HCT116 (cell line): ENCODE results near the gene WFDC1. TPM values are rescaled to one million over a fixed set of nuclear protein-coding genes. Genes with fewer than 3 reads are reported as not detected.

Experiments
- ATAC-seq: fragments of 200-7000 bp; cut with Tn5 transposase; 2 replicates; pipeline ENCODE4 v1.9.1; 2020; ENCODE audit warnings: mild to moderate bottlenecking, moderate library complexity
- BruUV-seq: library from RNA; stranded (reverse); fragments of 400-500 nt; replicated peaks from 2 replicates; lab custom pipeline; 2021; lab: Mats Ljungman, UMichigan
- CTCF ChIA-PET: fragments of 300-600 bp; sonication (Branson Sonifier 250); formaldehyde crosslinking; loops from one replicate; lab custom pipeline; 2021; ENCODE audit warnings: antibody characterized with exemption; lab: Charles Lee
- POLR2A ChIA-PET: fragments of 300-600, 350-600 bp; sonication (Branson Sonifier 250); formaldehyde crosslinking; loops from one replicate; lab custom pipeline; 2021; ENCODE audit warnings: antibody characterized with exemption; lab: Charles Lee
- RAD21 ChIA-PET, 2 experiments: fragments of 300-600 bp; sonication (Branson Sonifier 250); formaldehyde crosslinking; loops; one replicate each; lab custom pipeline; 2023; ENCODE audit warnings: low total read pairs in 2 of 2; ENCODE audit not compliant: uncharacterized antibody in 2 of 2, unreplicated experiment in 2 of 2, low non-redundant PET in 1 of 2; lab: Charles Lee
- DNase-seq: peaks from one replicate; pipeline ENCODE4 v3.0.0-alpha.2; 2010; ENCODE audit warnings: low read depth, low spot score
- H2AFZ ChIP-seq: fragments of 200-600 bp; shearing (Covaris generic), sonication (generic); 2 replicates; pipeline ENCODE4 v1.6.1; 2017; ENCODE audit warnings: low read depth, mixed run types, mixed read lengths, antibody characterized with exemption, low read length; ENCODE audit not compliant: poor library complexity, severe bottlenecking
- H3K27ac ChIP-seq: 2 replicates; pipeline ENCODE4 v1.5.1; 2012; ENCODE audit warnings: low read depth, low read length
- H3K27me3 ChIP-seq: fragments of 200-600 bp; sonication (generic); 2 replicates; pipeline ENCODE4 v1.6.1; 2016; ENCODE audit warnings: mixed run types, low read length, mixed read lengths; ENCODE audit not compliant: insufficient read depth
- H3K36me3 ChIP-seq, 2 experiments: fragments of 200-500 bp in 1 of 2; fragments of 200-600 bp in 1 of 2; sonication (Bioruptor generic) in 1 of 2; sonication (generic) in 1 of 2; 2 replicates each; pipeline versions ENCODE4 v1.5.1 to v1.6.1; 2014 to 2016; ENCODE audit warnings: low read length in 2 of 2, inconsistent platforms in 1 of 2, mixed read lengths in 1 of 2, mixed run types in 1 of 2; ENCODE audit not compliant: insufficient read depth in 2 of 2, control insufficient read depth in 1 of 2
- H3K4me1 ChIP-seq, 2 experiments: fragments of 200-600 bp in 1 of 2; sonication (generic) in 1 of 2; 2 replicates each; pipeline versions ENCODE4 v1.5.1 to v1.6.1; 2012 to 2017; ENCODE audit warnings: low read length in 2 of 2, inconsistent platforms in 1 of 2, mild to moderate bottlenecking in 1 of 2, mixed read lengths in 1 of 2, mixed run types in 1 of 2, moderate library complexity in 1 of 2; ENCODE audit not compliant: insufficient read depth in 2 of 2, control insufficient read depth in 1 of 2
- H3K4me2 ChIP-seq: fragments of 200-600 bp; sonication (generic); 2 replicates; pipeline ENCODE4 v1.6.1; 2017; ENCODE audit warnings: mixed run types, low read length, mixed read lengths
- H3K4me3 ChIP-seq, 2 experiments: fragments of 200-600 bp in 1 of 2; sonication (generic) in 1 of 2; replicated peaks in 1 of 2; 2 replicates each; pipeline ENCODE4 v1.5.1; 2011 to 2016; ENCODE audit warnings: low read length in 2 of 2, control low read depth in 1 of 2, low read depth in 1 of 2, mild to moderate bottlenecking in 1 of 2, mixed read lengths in 1 of 2, mixed run types in 1 of 2
- H3K79me2 ChIP-seq: fragments of 200-600 bp; sonication (generic); 2 replicates; pipeline ENCODE4 v1.6.1; 2017; ENCODE audit warnings: mild to moderate bottlenecking, mixed run types, low read length, moderate library complexity, mixed read lengths; ENCODE audit not compliant: insufficient read depth
- H3K9ac ChIP-seq: fragments of 200-600 bp; sonication (generic); 2 replicates; pipeline ENCODE4 v1.6.1; 2016; ENCODE audit warnings: low read length, mixed read lengths
- H3K9me2 ChIP-seq: fragments of 200-600 bp; sonication (generic), shearing (Covaris generic); 2 replicates; pipeline ENCODE4 v1.6.1; 2017; ENCODE audit warnings: mixed run types, mild to moderate bottlenecking, moderate library complexity; ENCODE audit not compliant: insufficient read depth
- H3K9me3 ChIP-seq, 2 experiments: fragments of 200-500 bp in 1 of 2; fragments of 200-600 bp in 1 of 2; sonication (Bioruptor generic) in 1 of 2; sonication (generic) in 1 of 2; 2 replicates each; pipeline ENCODE4 v1.6.1; 2014 to 2017; ENCODE audit warnings: low read length in 2 of 2, mixed read lengths in 2 of 2, inconsistent platforms in 1 of 2, low read depth in 1 of 2, mild to moderate bottlenecking in 1 of 2, mixed run types in 1 of 2, moderate library complexity in 1 of 2; ENCODE audit not compliant: control insufficient read depth in 1 of 2, insufficient read depth in 1 of 2
- H4K20me1 ChIP-seq: fragments of 200-600 bp; sonication (generic), shearing (Covaris generic); 2 replicates; pipeline ENCODE4 v1.6.1; 2017; ENCODE audit warnings: mixed run types, mild to moderate bottlenecking, moderate library complexity; ENCODE audit not compliant: insufficient read depth
- CBX3 ChIP-seq: IDR thresholded peaks from 2 replicates; pipeline ENCODE4 v1.6.1; 2012; ENCODE audit warnings: low read depth
- CEBPB ChIP-seq: IDR thresholded peaks from 2 replicates; pipeline ENCODE4 v1.6.1; 2012; ENCODE audit warnings: low read depth
- EGR1 ChIP-seq: IDR thresholded peaks from 2 replicates; pipeline ENCODE4 v1.6.1; 2012; ENCODE audit warnings: low read depth
- EZH2 ChIP-seq: fragments of 200-600 bp; sonication (generic); IDR thresholded peaks from 2 replicates; pipeline ENCODE4 v1.6.1; 2017; ENCODE audit warnings: antibody characterized with exemption, mixed run types
- EZH2phosphoT487 ChIP-seq: fragments of 200-600 bp; IDR thresholded peaks from 2 replicates; pipeline ENCODE4 v1.6.1; 2018; ENCODE audit warnings: antibody characterized with exemption, borderline replicate concordance
- FOSL1 ChIP-seq: IDR thresholded peaks from 2 replicates; pipeline ENCODE4 v1.6.1; 2012; ENCODE audit warnings: low read depth
- JUND ChIP-seq: IDR thresholded peaks from 2 replicates; pipeline ENCODE4 v1.6.1; 2012
- POLR2A ChIP-seq: IDR thresholded peaks from 2 replicates; pipeline ENCODE4 v1.7.0; 2011; ENCODE audit warnings: borderline replicate concordance; ENCODE audit not compliant: insufficient read depth, insufficient read length; ENCODE audit errors: extremely low read depth
- POLR2AphosphoS5 ChIP-seq: IDR thresholded peaks from 2 replicates; pipeline ENCODE4 v1.6.1; 2011; ENCODE audit warnings: mild to moderate bottlenecking, low read depth, low read length, moderate library complexity
- RAD21 ChIP-seq: IDR thresholded peaks from 2 replicates; pipeline ENCODE4 v1.6.1; 2012; ENCODE audit warnings: low read depth, mild to moderate bottlenecking
- SP1 ChIP-seq: IDR thresholded peaks from 2 replicates; pipeline ENCODE4 v1.6.1; 2012; ENCODE audit warnings: low read depth
- SRF ChIP-seq: IDR thresholded peaks from 2 replicates; pipeline ENCODE4 v1.6.1; 2012; ENCODE audit warnings: low read depth
- ZFX ChIP-seq: fragments of 450-650 bp; IDR thresholded peaks from 2 replicates; pipeline ENCODE4 v1.6.1; 2017
- ZNF274 ChIP-seq: fragments of 200-500 bp; sonication (Bioruptor generic); IDR thresholded peaks from 2 replicates; pipeline ENCODE4 v1.6.1; 2014; ENCODE audit warnings: mild to moderate bottlenecking, low read depth, low read length, inconsistent platforms
- intact Hi-C: fragments of 100-400 bp; cut with micrococcal nuclease; formaldehyde crosslinking; loops from 2 replicates; pipeline ENCODE4 v1.10.0; 2022
- total RNA-seq: library from RNA; stranded (reverse); gene quantifications from one replicate; pipeline ENCODE4 v1.2.1, GENCODE V29; 2021; ENCODE audit not compliant: unreplicated experiment
- TF ChIP-seq, protein P1 (sequence below): IDR thresholded peaks from 2 replicates; pipeline ENCODE4 v1.6.1; 2012
- TF ChIP-seq, protein P2 (sequence below): IDR thresholded peaks from 2 replicates; pipeline ENCODE4 v1.6.1; 2012
- TF ChIP-seq, protein P3 (sequence below), 3 experiments: fragments of 200-600 bp in 1 of 3; sonication (generic) in 1 of 3; IDR thresholded peaks in 2 of 3; conservative IDR thresholded peaks in 1 of 3; 2 replicates each; pipeline ENCODE4 v1.5.1; 2012 to 2017; ENCODE audit warnings: low read depth in 2 of 3, low read length in 2 of 3, antibody characterized with exemption in 1 of 3, borderline replicate concordance in 1 of 3, control low read depth in 1 of 3, mild to moderate bottlenecking in 1 of 3, mixed read lengths in 1 of 3, mixed run types in 1 of 3, moderate library complexity in 1 of 3; ENCODE audit not compliant: insufficient read depth in 1 of 3
- TF ChIP-seq, protein P4 (sequence below): IDR thresholded peaks from 2 replicates; pipeline ENCODE4 v1.6.1; 2012; ENCODE audit warnings: low read depth

Gene WFDC1
- total RNA-seq, 1 experiment from 2014 or later: 0.42 TPM

DNA sequence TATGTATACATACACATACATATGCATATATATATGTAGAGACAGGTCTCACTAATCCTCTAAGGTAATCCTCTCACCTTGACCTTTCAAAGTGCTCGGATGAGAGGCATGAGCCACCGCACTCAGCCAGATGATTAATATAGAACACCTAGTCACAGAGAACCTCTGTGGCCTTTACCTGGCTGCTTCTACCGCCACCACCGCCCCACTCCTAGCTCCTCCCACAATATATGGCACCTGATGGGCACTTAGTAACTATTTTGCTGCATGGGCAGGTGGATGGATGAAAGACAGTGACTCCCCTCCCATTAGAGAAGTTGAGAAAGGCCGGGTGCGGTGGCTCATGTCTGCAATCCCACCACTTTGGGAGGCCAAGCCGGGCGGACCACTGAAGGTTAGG lies 57.0 kb downstream of the WFDC1 start:
- intact Hi-C loops: no loop called here
- no peaks in the 10 kb centered on the region for H3K9me2 ChIP-seq
- DNase-seq (no peak), ATAC-seq (no peak)
- POLR2A ChIA-PET: no interaction called here
- H3K4me2 ChIP-seq: no peak overlapping the region
- CTCF ChIA-PET: no interaction called here
- no peak overlapping the region for H2AFZ ChIP-seq
- H3K27me3 ChIP-seq: no peaks in the 10 kb centered on the region
- H3K9me3 ChIP-seq: no peaks in the 10 kb centered on the region
- TF ChIP-seq EZH2phosphoT487: no peak
- TF ChIP-seq SRF: no peak
- TF ChIP-seq, protein P1, sequence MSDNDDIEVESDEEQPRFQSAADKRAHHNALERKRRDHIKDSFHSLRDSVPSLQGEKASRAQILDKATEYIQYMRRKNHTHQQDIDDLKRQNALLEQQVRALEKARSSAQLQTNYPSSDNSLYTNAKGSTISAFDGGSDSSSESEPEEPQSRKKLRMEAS: no peak
- no peak for TF ChIP-seq CEBPB
- TF ChIP-seq POLR2A: no peak
- TF ChIP-seq, protein P2, sequence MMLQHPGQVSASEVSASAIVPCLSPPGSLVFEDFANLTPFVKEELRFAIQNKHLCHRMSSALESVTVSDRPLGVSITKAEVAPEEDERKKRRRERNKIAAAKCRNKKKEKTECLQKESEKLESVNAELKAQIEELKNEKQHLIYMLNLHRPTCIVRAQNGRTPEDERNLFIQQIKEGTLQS: no peak
- TF ChIP-seq ZFX: no peak
- TF ChIP-seq JUND: no peak
- H3K4me1 ChIP-seq: no peaks in the 10 kb centered on the region
- H3K27ac ChIP-seq: no peak overlapping the region
- H3K9ac ChIP-seq: no peak overlapping the region
- no peaks in the 10 kb centered on the region for H4K20me1 ChIP-seq
- H3K36me3 ChIP-seq: no peaks in the 10 kb centered on the region
- BruUV-seq: no TSS peak
- no peak overlapping the region for H3K4me3 ChIP-seq
- RAD21 ChIA-PET: no interaction called here
- H3K79me2 ChIP-seq: no peaks in the 10 kb centered on the region

DNA sequence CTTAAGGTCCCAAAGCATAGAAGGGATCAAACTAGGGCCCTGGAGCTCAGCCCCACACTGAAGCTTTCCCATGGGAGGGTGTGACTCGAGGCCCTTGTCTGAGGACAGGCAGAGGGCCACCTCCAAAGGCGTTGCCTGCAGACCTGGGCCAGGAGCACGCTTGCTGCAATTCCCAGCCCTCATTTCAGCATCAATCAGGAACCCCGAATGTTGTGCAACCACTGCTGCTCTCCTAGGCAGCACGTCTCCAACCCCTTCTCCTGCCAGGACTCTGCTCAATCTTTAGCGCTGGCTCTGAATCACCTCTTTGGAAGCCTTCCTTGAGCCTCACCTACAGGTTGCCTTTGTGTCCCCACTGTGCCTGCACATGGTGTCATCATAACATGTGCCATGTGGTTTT lies 59.6 kb downstream of the WFDC1 start:
- Histone ChIP-seq H2AFZ (no peak overlapping the region), H3K9ac (no peak overlapping the region), H3K4me1 (no peaks in the 10 kb centered on the region), H3K9me2 (no peaks in the 10 kb centered on the region), H3K27me3 (no peaks in the 10 kb centered on the region), H4K20me1 (no peaks in the 10 kb centered on the region), H3K9me3 (no peaks in the 10 kb centered on the region), H3K4me3 (no peak overlapping the region), H3K4me2 (no peak overlapping the region), H3K27ac (no peak overlapping the region), H3K79me2 (no peaks in the 10 kb centered on the region), H3K36me3 (no peaks in the 10 kb centered on the region)
- intact Hi-C loops: no loop called here
- no peak for ATAC-seq
- ChIA-PET POLR2A (no interaction called here), RAD21 (no interaction called here), CTCF (no interaction called here)
- DNase-seq: no peak
- BruUV-seq: no TSS peak
- TF ChIP-seq EZH2 (no peak), ZNF274 (no peak), POLR2AphosphoS5 (no peak), CEBPB (no peak), SP1 (no peak), EGR1 (no peak), CBX3 (no peak), SRF (no peak), JUND (no peak), RAD21 (no peak), EZH2phosphoT487 (no peak), FOSL1 (no peak)
- TF ChIP-seq, protein P1: no peak
- TF ChIP-seq, protein P3, sequence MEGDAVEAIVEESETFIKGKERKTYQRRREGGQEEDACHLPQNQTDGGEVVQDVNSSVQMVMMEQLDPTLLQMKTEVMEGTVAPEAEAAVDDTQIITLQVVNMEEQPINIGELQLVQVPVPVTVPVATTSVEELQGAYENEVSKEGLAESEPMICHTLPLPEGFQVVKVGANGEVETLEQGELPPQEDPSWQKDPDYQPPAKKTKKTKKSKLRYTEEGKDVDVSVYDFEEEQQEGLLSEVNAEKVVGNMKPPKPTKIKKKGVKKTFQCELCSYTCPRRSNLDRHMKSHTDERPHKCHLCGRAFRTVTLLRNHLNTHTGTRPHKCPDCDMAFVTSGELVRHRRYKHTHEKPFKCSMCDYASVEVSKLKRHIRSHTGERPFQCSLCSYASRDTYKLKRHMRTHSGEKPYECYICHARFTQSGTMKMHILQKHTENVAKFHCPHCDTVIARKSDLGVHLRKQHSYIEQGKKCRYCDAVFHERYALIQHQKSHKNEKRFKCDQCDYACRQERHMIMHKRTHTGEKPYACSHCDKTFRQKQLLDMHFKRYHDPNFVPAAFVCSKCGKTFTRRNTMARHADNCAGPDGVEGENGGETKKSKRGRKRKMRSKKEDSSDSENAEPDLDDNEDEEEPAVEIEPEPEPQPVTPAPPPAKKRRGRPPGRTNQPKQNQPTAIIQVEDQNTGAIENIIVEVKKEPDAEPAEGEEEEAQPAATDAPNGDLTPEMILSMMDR (IDR thresholded peaks at IDR 0.05 in 2 of 3, conservative IDR thresholded peaks at IDR 0.05 in 1 of 3; ENCODE audit: borderline replicate concordance in 1 of 3, insufficient read depth in 1 of 3, low read depth in 2 of 3, low read length in 2 of 3): no peak
- TF ChIP-seq, protein P4, sequence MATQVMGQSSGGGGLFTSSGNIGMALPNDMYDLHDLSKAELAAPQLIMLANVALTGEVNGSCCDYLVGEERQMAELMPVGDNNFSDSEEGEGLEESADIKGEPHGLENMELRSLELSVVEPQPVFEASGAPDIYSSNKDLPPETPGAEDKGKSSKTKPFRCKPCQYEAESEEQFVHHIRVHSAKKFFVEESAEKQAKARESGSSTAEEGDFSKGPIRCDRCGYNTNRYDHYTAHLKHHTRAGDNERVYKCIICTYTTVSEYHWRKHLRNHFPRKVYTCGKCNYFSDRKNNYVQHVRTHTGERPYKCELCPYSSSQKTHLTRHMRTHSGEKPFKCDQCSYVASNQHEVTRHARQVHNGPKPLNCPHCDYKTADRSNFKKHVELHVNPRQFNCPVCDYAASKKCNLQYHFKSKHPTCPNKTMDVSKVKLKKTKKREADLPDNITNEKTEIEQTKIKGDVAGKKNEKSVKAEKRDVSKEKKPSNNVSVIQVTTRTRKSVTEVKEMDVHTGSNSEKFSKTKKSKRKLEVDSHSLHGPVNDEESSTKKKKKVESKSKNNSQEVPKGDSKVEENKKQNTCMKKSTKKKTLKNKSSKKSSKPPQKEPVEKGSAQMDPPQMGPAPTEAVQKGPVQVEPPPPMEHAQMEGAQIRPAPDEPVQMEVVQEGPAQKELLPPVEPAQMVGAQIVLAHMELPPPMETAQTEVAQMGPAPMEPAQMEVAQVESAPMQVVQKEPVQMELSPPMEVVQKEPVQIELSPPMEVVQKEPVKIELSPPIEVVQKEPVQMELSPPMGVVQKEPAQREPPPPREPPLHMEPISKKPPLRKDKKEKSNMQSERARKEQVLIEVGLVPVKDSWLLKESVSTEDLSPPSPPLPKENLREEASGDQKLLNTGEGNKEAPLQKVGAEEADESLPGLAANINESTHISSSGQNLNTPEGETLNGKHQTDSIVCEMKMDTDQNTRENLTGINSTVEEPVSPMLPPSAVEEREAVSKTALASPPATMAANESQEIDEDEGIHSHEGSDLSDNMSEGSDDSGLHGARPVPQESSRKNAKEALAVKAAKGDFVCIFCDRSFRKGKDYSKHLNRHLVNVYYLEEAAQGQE: no peak
